DMS114 treated with DMSO at 0.1 percent for 48 hours (cell line): ENCODE data around the gene ZNF101.

Experiments used
- DNase-seq: peaks from one replicate; lab custom pipeline; 2025; ENCODE audit not compliant: unreplicated experiment; lab: John Stamatoyannopoulos, UW

ZNF101 gene

GRCh38 chr19:19668230-19669012 is at the start of gene ZNF101:
Gene ZNF101 (plus strand): TSS chr19:19668839. CDS start chr19:19668964, 125 bp downstream.
- peak; percentile 87 for DNase-seq

- no peak for DNase-seq
Measured at GRCh38 chr19:19619181-19619848, 49.3 kb upstream of the ZNF101 start.

DNA sequence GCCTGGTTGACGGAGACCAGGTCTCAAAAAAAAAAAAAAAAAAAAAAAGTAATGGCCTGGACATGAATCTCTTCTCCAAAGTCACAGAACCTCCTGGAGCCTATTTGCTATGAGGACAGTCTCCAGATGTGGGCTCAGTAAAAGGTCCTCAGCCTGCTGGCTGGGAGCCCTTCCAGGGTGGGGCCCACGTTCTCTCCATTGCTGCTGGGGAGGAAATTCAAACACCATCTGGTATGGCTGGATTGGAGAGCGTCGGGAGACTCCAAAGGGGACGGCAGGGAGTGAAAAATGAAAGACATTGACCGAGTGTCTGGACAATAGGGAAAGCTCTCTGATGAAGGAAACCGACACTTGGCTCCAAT is 48.8 kb upstream of the ZNF101 start:
- DNase-seq: no peak

GRCh38 chr19:19623383-19623782 is 45.3 kb upstream of the ZNF101 start:
- DNase-seq: no peak

DNA sequence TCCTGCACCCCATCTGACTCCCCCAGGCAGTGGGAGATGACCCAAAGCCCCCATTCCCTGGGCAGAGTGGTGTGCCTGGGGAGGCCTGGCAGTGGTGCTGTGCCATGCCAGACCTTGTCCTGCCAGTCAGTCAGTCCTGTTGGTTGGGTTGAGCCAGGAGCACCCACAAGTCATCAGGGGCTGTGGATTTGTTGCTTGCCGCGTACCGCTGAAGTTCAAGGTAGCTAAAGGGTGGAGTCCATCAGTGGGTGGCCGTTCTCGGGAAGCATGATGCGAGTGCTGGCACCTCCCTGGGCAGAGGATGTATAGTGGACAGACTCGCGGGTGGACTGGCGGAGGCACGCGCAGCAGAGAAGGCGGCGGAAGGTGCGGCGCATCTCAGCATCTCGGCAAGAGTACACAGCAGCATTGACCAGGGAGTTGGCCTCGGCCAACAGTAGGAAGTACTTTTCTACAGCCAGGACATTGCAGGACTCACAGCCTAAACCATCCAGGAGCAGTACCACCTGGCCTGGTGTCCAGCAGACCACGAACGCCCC is 44.5 kb upstream of the ZNF101 start:
- no peak for DNase-seq

GRCh38 chr19:19626516-19627472 is 41.8 kb upstream of the ZNF101 start:
- no peak for DNase-seq

- no peak for DNase-seq
Measured at GRCh38 chr19:19627621-19628500, 40.8 kb upstream of the ZNF101 start, which contains the start of gene LPAR2. Gene LPAR2 (minus strand): TSS chr19:19628220. CDS start chr19:19627275, 945 bp downstream.

DNA sequence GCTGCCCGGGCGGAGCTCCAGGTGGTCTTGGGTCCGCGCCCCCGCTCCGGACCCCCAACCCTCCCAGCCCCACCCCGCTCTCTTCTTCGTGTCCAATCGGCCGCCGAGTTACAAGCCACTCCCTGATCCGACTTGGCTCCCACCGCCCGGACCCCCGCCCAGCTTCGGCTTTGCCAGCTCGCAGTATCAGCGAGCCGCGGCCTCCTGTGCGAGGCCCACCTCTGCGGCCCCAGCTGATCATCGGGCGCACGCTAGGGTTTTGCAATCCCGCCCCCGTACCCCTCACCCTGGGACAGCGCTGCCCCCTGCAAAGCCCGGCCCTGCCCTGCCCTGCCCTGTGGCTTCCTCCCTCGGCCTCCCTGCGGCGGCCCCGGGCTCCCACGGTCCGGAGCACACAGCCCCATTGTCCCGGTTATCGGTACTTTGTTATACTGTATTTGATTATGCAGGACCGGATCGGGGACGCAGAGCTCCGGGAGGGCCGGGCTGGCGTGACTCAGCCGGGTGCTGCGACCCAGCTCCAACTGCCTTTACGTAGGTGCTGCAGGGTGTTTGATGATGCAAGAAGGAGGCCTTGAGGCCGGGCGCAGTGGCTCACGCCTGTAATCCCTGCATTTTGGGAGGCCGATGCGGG is 40.0 kb upstream of the ZNF101 start:
- DNase-seq: no peak

DNA sequence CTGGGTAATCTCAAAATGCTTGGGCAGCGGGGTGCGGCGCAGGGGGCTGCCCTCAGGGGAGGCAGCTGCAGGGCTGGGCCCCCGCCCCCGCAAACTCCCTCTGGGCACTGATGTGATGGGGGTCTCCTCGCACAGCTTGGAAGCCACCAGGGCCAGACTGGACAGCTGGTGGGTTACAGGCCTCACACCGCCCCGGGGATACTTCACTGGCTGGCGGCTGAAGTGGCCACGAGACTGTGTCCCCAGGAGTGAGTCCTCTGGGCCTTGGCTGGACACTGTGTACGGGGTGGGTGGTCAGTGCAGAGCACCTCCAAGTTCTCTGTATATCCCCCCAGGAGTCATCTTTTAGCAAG is 38.6 kb upstream of the ZNF101 start:
- no peak for DNase-seq

GRCh38 chr19:19630426-19630825 is 38.2 kb upstream of the ZNF101 start:
- DNase-seq: no peak

GRCh38 chr19:19631346-19631745 is 37.3 kb upstream of the ZNF101 start:
- DNase-seq: no peak

GRCh38 chr19:19632661-19633060 is 36.0 kb upstream of the ZNF101 start:
- no peak for DNase-seq

DNA sequence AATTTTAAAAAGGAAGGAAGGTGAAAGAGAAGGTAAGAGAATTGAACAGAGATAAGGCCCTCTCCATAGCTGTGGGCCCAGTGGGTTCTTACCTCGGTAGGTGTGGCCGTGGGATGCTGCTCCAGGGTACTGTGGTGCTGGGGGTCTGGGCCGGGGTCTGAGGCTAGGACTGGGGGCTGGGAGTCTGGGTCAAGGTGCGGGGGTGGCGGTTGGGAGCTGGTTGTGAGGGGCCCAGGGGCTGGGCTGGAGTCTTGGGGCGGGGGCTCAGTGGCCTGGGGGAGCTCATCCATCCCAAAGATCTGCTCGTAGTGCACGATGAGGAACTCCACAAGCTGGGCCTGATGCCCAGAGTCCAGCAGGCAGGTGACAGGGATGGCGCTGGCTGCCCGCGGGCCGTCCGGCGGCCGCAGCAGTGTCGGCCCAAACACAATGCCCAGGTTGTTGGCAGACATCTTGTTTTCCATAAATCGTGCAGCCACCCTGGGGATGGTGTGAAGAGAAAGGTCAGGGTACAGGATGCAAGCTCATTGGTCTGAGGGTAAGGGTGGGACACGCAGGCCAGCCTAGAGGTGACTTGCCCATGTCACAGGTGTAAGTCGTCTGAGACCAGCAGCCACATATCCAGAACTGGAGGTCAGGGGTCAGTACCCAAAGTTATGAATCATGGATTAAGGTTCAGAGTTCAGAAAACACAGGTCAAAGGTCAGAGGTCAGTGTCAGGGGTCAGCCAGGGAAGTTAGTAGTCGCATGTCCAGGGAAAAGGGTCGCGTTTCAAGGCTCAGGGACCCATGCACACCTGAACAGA is 34.7 kb upstream of the ZNF101 start:
- DNase-seq: no peak

DNA sequence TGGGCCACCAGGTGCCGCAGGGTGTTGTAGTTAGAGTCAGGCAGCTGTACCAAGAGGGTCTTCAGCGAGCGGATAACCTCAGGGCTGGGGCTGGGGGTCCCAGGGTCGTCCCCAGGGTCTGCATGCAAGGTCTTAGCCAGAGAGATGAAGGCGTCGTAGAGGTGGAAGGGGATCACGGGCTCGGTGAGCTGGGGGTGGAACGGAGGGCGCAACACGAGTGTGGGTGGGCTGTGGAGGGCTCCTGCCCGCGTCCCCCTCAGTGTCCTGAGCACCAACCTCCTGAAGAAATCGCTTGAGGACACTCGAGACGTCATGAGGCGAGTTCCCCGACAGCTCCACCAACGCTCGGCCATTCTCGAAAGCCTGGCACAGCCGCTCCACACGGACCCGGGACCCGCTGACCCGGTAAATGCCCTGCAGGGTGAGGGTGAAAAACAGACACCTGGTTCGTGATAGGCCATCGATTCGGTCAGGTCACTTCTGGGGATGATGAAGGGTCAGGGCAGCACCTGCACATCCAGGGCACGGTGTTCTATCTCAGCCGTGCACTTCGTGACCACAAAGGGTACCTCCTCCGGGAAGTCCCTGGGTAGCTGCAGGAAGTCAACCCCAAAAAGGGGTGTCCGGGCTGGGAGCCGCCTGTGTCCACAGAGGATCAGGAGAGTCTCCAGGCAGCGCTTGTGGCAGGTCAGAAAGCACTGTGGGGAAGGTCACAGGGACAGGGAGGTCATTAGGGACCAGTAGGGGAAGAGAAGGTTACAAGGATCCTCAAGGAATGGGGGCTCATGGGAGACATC is 33.9 kb upstream of the ZNF101 start:
- no peak for DNase-seq

- DNase-seq: no peak
Measured at GRCh38 chr19:19635313-19635702, 33.3 kb upstream of the ZNF101 start.

GRCh38 chr19:19636573-19637185 is 32.0 kb upstream of the ZNF101 start:
- no peak for DNase-seq

DNA sequence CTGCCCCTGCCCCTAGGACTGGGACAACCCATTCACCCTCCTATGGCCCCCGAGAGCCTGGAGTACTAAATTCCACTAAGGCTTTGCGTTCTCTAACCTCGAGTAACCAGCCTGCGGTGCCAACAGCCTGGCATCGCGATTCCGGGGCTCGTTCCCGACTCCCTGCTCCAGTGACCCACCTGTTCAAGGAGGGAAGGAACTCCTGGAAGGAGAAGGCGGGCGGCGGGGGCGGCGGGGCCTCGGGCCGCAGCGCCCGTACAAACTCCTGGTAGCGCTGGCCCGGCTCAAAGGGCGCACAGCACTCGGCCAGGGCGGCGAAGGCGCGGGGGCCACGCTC is 31.5 kb upstream of the ZNF101 start:
- no peak for DNase-seq
